Astrocyte of the cerebellum (primary cell): ENCODE results near the gene FRMD4A.
A peak's percentile ranks its signal among the peaks of the same experiment; 100 is the strongest.
"Not testable (repeated sequence)": the region's sequence is repeated elsewhere in the genome, so short reads cannot be mapped to it uniquely, and the experiment has no call there.

ENCODE experiments used
- DNase-seq: peaks from one replicate; pipeline ENCODE4 v3.0.0-alpha.2; 2011; ENCODE audit warnings: low read depth
- H3K4me3 ChIP-seq: 2 replicates; pipeline ENCODE4 v1.5.1; 2011; ENCODE audit warnings: mild to moderate bottlenecking, low read depth, low read length, moderate library complexity
- in situ Hi-C: cut with HindIII; loops from 2 replicates; pipeline ENCODE4 v1.10.0; 2017; ENCODE audit warnings: low sequenced_read_pairs
- TF ChIP-seq, protein P1 (sequence below): IDR thresholded peaks from 2 replicates; pipeline ENCODE4 v1.5.1; 2012; ENCODE audit warnings: low read length, low read depth, moderate library complexity, mild to moderate bottlenecking; ENCODE audit errors: missing control alignments

The FRMD4A gene

DNA sequence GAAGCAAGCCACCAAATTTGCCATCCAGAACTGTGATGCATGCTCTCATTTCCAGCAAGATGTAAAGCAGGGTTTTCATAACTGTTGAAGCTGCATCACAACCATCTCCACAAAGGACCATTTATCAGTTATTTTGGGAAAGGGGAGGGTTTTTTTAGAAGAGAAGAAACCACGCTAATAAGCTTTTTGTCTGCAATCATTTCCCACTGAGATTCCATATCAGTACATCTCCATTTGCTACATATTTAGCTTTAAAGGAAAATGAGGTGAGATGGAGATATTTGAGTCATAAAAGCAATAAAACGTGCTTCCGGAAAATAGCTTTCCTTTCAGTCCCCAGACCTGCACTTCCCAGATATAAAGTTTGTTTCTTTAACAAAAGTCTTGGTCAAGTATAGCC is 258.2 kb downstream of the FRMD4A start:
- no peak overlapping the region for H3K4me3 ChIP-seq
- in situ Hi-C loops = loop anchor here (10.0 kb wide), 1 partner anchor 268 kb away; no protein-coding TSS in a partner anchor
- DNase-seq = no peak
- TF ChIP-seq, protein P1, sequence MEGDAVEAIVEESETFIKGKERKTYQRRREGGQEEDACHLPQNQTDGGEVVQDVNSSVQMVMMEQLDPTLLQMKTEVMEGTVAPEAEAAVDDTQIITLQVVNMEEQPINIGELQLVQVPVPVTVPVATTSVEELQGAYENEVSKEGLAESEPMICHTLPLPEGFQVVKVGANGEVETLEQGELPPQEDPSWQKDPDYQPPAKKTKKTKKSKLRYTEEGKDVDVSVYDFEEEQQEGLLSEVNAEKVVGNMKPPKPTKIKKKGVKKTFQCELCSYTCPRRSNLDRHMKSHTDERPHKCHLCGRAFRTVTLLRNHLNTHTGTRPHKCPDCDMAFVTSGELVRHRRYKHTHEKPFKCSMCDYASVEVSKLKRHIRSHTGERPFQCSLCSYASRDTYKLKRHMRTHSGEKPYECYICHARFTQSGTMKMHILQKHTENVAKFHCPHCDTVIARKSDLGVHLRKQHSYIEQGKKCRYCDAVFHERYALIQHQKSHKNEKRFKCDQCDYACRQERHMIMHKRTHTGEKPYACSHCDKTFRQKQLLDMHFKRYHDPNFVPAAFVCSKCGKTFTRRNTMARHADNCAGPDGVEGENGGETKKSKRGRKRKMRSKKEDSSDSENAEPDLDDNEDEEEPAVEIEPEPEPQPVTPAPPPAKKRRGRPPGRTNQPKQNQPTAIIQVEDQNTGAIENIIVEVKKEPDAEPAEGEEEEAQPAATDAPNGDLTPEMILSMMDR = no peak

DNA sequence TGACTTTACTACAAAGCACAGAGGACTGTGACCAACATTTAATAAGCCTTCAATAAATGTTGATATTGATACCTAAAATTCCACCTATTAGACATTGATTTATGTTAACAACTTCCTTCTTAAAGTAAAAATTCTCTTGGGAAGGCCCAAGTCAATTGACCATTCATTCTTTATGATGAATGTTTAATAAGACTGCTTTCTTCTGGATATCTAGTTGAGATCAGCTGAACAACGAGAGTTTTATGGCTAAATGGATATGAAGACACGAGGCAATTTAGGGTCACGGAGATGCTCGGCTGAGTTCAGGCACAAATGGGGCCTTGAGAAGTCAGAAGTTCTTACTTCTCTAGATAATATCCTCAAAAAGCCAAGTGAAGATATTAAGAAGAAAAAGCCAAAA is 258.8 kb downstream of the FRMD4A start:
- H3K4me3 ChIP-seq = no peak overlapping the region
- no peak for DNase-seq
- in situ Hi-C loops = loop anchor here (10.0 kb wide), 1 partner anchor 267 kb away; no protein-coding TSS in a partner anchor
- TF ChIP-seq, protein P1 = no peak

DNA sequence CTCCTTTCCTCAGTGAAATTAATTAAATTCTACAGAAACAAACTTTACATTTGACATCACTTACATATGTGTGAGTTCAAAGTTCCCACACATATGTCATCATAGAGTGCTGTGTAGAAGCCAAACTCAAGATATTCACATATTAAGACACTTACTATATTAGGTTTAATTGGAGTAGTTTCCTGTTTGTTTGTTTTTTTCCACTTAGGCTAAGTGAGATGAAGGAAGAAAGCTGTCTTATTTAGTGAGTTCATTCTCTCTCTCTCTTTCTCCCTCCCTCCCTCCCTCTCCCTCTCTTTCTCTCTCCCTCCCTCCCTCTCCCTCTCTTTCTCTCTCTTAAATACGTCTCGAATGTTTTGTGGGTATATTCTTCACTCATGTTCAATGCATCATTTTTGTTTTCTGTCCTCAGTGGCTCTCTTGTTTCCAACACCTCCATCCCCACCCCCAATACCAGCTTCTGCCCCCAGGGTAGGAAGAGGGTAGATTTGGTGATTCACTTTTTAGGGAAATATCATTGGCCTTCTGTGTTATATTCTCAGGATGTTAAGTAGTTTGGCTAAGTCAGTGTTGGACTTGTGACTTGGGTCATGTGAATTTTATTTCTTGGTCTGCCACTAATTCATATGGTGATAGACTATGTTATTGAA is 262.0 kb downstream of the FRMD4A start:
- H3K4me3 ChIP-seq = no peak overlapping the region
- TF ChIP-seq, protein P1 = no peak
- no peak for DNase-seq
- in situ Hi-C loops = no loop called here

DNA sequence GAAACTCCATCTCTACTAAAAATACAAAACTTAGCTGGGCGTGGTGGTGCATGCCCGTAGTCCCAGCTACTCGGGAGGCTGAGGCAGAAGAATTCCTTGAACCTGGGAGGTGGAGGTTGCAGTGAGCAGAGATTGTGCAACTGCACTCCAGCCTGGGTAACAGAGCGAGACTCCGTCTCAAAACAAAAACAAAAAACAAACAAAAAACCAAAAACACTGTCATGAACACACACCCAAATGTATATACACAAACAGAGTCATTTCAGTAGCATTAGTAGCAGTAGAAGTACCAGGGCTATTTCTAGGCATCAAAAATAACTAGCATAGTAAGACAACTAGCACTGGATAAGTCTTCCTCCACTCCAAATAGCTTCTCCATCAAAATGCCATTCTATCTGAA is 263.1 kb downstream of the FRMD4A start:
- DNase-seq, in situ Hi-C loops, H3K4me3 ChIP-seq: not testable (repeated sequence)

DNA sequence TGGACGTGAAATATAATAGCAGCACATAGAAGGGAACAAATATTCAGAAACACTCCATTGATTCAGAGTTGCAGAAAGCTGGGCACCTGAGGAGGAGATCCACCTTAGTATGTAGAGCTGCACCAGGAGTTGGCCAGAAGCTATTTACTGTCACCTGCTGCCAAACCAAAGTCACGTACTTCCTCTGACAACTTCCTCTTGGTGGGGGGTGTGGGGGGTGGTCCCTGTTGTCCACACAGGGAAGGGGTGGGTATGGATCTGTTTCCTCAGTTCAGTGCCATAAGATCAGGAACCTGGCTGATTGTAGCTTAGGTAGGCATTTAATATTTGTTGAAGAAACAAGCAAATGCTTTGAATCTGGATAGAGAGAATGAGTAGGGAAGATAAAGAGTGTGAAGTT is 264.6 kb downstream of the FRMD4A start:
- no peak overlapping the region for H3K4me3 ChIP-seq
- in situ Hi-C loops = no loop called here
- TF ChIP-seq, protein P1 = no peak
- DNase-seq = no peak

DNA sequence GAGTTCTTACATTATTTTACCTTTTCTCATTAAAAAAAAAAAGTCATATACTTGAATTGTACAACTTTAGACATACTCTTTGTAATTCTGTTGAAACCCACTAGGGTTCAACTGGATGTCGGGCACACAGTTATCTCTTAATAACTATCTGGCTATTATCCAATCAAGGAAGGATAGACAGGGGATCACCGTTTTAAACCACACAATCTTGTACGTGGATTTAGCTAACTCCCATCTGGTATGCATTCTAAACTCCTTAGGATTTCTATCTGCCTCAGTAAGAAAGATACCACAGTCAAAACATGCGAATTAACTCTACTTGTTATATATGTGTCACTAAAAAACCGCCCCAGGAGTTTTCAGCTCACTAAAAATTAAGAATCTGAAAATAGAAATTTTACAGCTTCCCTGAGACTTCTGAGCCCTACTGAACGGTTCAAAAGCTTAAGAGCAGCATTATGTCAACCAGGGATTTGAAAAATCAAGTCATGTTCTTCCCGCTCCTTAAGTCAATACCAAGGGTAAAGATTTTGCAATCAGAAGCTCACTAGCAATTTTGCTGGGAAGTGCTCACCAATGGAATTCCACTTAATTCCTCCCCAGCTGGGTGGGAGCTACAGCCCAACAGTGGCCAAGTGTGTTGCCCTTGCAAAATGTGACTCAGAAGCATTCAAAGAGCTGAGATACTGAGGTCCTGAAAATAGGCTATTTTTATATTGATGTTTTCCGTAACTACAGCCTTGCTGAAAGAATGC is 267.0 kb downstream of the FRMD4A start:
- no peak overlapping the region for H3K4me3 ChIP-seq
- in situ Hi-C loops = no loop called here
- TF ChIP-seq, protein P1 = no peak
- peak; percentile 63 for DNase-seq
